HG03439 (cell line): ENCODE results near the gene CHN2.

Source experiments
- ATAC-seq: cut with Tn5 transposase; IDR thresholded peaks from one replicate; pipeline ENCODE4 v1.9.1; 2021; ENCODE audit warnings: mild to moderate bottlenecking, moderate library complexity; ENCODE audit not compliant: unreplicated experiment

Gene CHN2

GRCh38 chr7:29385214-29385814 lies 190.7 kb downstream of the CHN2 start:
- no peak for ATAC-seq

DNA sequence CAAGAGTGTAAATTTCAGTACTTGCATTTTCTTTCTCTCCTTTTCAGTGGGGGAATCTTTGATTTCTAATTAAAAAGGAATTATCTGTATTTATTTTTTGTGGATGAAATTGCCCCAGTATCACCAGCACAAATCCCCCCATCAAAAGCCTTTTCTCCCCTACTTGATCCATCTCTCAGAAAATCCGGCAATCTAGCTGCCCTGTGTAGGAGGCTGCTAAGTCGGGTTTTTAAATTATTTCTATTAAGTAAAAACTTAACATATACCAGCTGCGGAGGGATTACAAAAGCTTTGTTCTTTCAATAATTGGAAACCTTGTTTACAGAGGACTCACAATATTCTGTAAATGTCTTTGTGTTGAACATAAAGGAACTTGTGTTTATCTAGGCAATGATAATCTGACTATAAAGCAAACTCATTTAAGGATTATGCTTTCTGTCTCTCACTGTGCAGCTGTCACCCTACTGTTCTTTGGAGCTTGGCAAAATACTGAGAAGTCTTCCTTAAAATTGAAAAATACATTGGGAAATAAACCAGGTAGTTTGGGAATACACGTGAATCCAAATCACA lies 191.7 kb downstream of the CHN2 start:
- ATAC-seq = no peak

DNA sequence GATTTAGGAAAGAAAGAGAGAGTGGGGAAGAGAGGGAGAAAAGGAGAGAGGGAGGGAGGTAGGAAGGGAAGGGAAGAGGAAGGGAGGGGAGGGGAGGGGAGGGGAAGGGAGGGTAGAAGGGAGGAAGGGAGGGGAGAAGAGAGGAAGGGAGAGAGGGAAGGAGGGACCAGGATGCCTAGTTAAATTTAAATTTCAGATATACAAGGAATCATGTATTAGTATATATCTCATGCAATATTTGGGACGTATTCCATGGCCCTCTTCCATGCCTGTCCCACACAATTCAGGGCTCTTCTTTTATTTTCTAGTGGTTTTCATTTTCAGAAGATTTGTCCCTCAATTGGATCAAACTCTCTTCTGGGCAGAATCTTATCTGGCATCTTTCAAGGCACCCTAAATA lies 196.7 kb downstream of the CHN2 start:
- no peak for ATAC-seq

GRCh38 chr7:29394321-29394720 lies 199.7 kb downstream of the CHN2 start:
- no peak for ATAC-seq

GRCh38 chr7:29396563-29396962 lies 202.0 kb downstream of the CHN2 start:
- ATAC-seq = no peak

DNA sequence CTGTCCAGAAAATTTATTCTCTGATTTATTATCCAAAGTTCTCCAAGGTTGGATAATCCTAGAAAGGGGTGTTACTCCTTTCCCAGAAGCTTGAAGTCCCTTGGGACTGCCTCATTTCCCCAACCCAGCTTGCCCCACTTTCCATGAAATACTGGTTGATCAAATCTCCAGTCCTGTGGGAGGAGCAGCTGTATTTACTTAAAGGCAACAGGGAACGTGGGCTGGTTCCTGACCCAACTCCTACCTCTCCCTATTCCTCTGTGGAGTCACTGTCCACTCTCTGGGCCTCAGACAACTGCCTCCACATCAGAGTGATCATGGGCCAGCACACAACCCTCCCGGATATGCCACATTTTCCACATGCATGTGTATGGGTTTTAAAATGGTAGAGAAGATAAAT lies 202.8 kb downstream of the CHN2 start:
- no peak for ATAC-seq

GRCh38 chr7:29398011-29398410 lies 203.4 kb downstream of the CHN2 start:
- ATAC-seq = no peak

DNA sequence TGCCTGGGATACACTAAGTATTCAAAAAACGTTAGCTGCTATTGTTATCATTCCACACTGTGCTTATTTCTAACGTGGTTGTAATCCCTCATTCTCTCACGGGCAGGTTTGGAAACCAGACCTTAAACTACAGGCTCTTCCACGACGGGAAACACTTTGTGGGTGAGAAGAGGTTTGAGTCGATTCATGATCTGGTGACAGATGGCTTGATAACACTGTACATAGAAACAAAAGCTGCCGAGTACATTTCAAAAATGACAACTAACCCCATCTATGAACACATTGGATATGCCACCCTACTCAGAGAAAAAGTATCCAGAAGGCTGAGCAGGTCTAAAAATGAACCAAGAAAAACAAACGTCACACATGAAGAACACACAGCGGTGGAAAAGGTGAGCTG lies 205.9 kb downstream of the CHN2 start:
- ATAC-seq = no peak

DNA sequence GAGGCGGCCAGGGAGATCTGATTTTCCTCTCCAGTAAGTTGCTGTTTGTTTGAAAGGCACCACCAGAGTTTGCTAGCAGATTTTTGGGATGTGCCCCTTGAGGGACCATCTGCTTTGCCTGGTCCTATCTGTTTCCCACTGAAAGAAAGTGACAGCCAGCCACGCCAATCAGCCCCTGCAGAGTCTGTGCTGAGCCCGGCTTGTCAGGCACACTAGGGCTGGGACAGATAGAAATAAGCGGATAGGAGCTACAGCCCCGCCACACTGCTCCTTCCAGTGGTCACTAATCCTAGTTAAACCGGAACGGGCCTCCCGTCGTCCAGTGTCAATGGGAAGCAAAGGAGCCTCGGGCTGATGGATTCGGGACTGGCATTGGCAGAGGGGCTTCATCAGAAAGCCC lies 207.2 kb downstream of the CHN2 start:
- no peak for ATAC-seq

DNA sequence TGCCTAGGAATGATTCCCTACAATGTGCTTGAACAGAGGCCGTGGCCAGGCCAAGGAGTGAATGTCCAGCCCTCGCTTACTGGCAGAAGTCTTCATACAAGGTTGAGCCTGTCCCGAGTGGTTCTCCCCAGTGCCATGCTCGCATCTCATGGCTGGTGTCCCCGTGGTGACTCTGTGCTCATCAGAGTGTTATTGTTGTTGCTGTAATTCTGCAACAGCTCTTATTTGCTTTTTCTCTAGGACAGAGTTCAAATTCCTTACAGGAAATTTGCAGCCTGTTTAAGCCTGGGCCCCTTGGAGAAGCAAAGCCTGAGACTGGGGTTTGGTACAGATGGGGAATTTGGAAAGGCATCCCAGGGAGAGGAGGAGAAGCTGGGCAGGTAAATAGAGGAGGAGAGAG lies 211.3 kb downstream of the CHN2 start:
- no peak for ATAC-seq

- ATAC-seq = no peak
These were observed 211.8 kb downstream of the CHN2 start for GRCh38 chr7:29406366-29406765.

- no peak for ATAC-seq
These were observed 214.3 kb downstream of the CHN2 start for GRCh38 chr7:29408841-29409243.

GRCh38 chr7:29410996-29411395 lies 216.4 kb downstream of the CHN2 start:
- no peak for ATAC-seq

- no peak for ATAC-seq
These were observed 218.3 kb downstream of the CHN2 start for GRCh38 chr7:29412912-29413311.

- ATAC-seq = no peak
These were observed 219.1 kb downstream of the CHN2 start for GRCh38 chr7:29413626-29414136.

DNA sequence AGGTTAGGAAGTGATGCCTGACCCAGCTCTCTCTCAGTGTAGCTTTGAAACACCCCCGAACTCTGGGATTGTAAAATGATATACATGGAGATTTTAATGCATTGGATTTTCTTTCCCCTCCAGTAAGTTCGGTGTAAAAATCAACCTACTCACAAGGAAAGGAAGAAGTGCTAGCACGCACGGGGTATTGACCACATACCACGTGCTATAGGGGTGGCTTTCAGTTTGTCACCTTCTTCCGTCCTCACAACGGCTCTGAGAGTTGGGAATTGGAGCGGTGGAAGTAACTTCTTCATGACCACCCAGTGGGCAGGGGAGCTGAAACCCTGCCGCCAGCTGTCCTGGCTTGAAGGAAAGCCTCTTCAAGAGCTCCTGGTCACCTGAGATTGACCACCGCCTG lies 219.6 kb downstream of the CHN2 start:
- ATAC-seq = no peak

DNA sequence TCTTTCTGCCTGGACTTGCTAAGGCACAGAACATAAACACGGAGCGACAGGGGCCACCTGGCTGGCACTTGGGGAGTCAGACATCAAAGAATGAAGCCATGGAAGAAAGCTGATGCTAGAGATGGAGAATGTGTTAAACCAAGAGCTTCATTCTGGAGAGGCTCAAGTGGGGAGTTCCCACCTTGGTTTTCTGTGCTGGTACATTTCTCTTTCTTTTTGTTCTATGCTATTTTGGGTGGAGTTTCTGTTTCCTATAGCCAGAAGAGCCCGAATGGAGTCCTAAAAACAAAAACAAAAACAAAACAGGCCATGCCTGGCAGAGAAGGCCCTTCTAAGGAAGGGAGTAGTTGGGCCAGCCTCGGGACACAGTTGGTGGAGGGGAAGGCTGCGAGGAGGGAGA lies 220.6 kb downstream of the CHN2 start:
- ATAC-seq = no peak

DNA sequence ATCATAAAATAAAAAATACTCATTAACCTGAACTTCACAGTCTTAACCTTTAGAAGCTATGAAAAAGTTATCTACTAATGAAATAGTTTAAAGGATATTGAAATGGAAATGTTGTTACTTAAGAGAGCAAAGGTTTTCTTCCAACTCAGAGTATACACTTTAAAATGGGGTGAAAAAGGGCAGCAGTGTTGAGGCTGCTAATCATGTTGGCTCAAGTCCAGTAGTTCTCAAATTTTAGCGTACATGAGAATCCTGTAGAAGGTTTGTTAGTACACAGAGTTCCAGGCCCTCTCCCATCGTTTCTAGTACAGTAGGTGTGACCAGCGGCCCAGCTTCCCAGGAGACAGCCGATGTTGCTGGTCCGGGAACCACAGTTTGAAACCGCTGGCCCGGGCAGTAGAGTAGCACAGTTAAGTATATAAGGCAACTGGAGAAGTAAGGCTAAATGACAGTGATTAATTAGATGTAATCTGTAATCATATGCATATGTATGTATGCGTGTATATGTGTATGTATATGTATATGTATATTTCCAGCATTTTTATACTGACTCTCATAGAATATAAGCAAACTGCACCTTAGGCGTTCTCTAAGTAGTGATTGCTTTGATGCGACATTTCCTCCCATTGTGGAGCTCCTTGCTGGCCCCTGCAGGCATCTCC lies 221.8 kb downstream of the CHN2 start:
- ATAC-seq = no peak

GRCh38 chr7:29416938-29417305 lies 222.3 kb downstream of the CHN2 start:
- no peak for ATAC-seq

DNA sequence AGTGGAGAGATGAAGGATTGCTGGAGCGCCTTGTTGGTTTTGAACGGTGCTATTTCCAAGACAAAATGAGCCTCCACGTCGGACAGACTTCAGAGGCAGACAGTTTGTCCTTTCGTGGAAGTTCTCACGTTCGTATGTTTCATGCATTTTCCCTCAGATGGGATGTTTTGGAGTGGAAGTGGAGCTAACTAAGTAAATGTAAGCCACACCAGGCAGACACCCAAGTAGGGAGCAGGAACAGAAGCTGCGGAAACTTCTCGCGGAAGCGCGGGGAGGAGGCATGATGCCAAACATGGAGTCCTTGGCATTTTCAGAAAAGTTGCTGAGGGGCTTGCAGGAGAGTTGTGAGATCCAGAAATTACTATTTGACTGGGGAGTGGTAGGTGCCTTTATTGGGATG lies 223.5 kb downstream of the CHN2 start:
- ATAC-seq = no peak

GRCh38 chr7:29418651-29419050 lies 224.1 kb downstream of the CHN2 start:
- ATAC-seq = no peak

DNA sequence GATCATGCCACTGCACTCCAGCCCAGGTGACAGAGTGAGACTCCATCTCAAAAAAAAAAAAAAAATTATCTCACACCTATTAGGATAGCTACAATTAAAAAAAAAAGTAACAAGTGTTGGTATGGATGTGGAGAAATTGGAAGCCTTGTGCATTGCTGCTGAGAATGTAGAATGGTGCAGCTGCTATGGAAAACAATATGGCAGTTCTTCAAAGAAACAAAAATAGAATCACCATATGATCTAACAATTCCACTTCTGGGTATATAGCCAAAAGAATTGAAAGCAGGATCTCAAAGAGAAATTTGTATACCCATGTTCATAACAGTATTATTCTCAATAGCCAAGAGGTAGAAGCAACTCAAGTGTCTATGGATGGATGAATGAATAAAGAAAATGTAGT lies 225.4 kb downstream of the CHN2 start:
- no peak for ATAC-seq
